CD4-positive, alpha-beta memory T cell (primary cell): ENCODE results near the gene VIT. TPM values are rescaled to one million over a fixed set of nuclear protein-coding genes. Genes with fewer than 3 reads are reported as not detected.

ENCODE experiments used
- CTCF ChIA-PET: fragments of 350-600 bp; sonication (Branson Sonifier 250); formaldehyde crosslinking; loops from one replicate; lab custom pipeline; 2021; ENCODE audit warnings: inconsistent platforms; ENCODE audit not compliant: partially characterized antibody; lab: Charles Lee
- POLR2A ChIA-PET: fragments of 350-600 bp; sonication (Branson Sonifier 250); formaldehyde crosslinking; loops from one replicate; lab custom pipeline; 2021; ENCODE audit not compliant: partially characterized antibody; lab: Charles Lee
- DNase-seq, 5 donors: peaks; one replicate each; pipeline versions ENCODE4 v3.0.0 to v3.0.0-alpha.2; 2020 to 2022; ENCODE audit warnings: mixed read lengths in 1 of 5
- H3K27ac ChIP-seq: one replicate; pipeline ENCODE4 v1.7.0; 2013; ENCODE audit warnings: low read depth, low read length
- H3K27me3 ChIP-seq: 2 replicates; pipeline ENCODE4 v1.7.0; 2013; ENCODE audit warnings: mild to moderate bottlenecking, low read length, moderate library complexity; ENCODE audit not compliant: insufficient read depth
- H3K36me3 ChIP-seq: 2 replicates; pipeline ENCODE4 v1.7.0; 2013; ENCODE audit warnings: mild to moderate bottlenecking, low read length, moderate library complexity; ENCODE audit not compliant: insufficient read depth
- H3K4me1 ChIP-seq: 2 replicates; pipeline ENCODE4 v1.7.0; 2013; ENCODE audit warnings: mild to moderate bottlenecking, low read length, moderate library complexity; ENCODE audit not compliant: insufficient read depth
- H3K4me3 ChIP-seq, 2 donors: one replicate each; pipeline ENCODE4 v1.7.0; 2013; ENCODE audit warnings: low read length in 2 of 2, mild to moderate bottlenecking in 1 of 2
- H3K9me3 ChIP-seq, 2 donors: one replicate each; pipeline ENCODE4 v1.7.0; 2013; ENCODE audit warnings: low read length in 2 of 2, control low read depth in 1 of 2; ENCODE audit not compliant: control insufficient read depth in 1 of 2
- H3K27ac Mint-ChIP-seq, 7 donors: one replicate each; pipeline ENCODE4 v1.8.0; 2020 to 2021; ENCODE audit warnings: mixed read lengths in 7 of 7, mild to moderate bottlenecking in 6 of 7, inconsistent platforms in 3 of 7, moderate library complexity in 3 of 7
- H3K27me3 Mint-ChIP-seq, 2 donors: one replicate each; pipeline ENCODE4 v1.8.0; 2020 to 2021; ENCODE audit warnings: mixed read lengths in 2 of 2
- H3K36me3 Mint-ChIP-seq, 2 donors: one replicate each; pipeline ENCODE4 v1.8.0; 2020 to 2021; ENCODE audit warnings: mixed read lengths in 2 of 2, inconsistent platforms in 1 of 2, mild to moderate bottlenecking in 1 of 2
- H3K4me1 Mint-ChIP-seq, 4 donors: one replicate each; pipeline ENCODE4 v1.8.0; 2020 to 2021; ENCODE audit warnings: mixed read lengths in 4 of 4, mild to moderate bottlenecking in 1 of 4
- H3K4me3 Mint-ChIP-seq, 8 donors: one replicate each; pipeline ENCODE4 v1.8.0; 2020 to 2021; ENCODE audit warnings: mixed read lengths in 8 of 8, mild to moderate bottlenecking in 7 of 8, moderate library complexity in 6 of 8, inconsistent platforms in 3 of 8
- H3K9me3 Mint-ChIP-seq, 8 donors: one replicate each; pipeline ENCODE4 v1.8.0; 2020 to 2021; ENCODE audit warnings: mixed read lengths in 8 of 8, mild to moderate bottlenecking in 5 of 8, inconsistent platforms in 3 of 8, moderate library complexity in 1 of 8
- intact Hi-C: fragments of 100-400 bp; cut with micrococcal nuclease; formaldehyde crosslinking; loops from one replicate; pipeline ENCODE4 v1.15.1; 2023
- polyA plus RNA-seq, 2 donors: library from polyadenylated mRNA; unstranded; fragments of 300-500 nt; fragmentation: Illumina TruSeq; gene quantifications; one replicate each; pipeline ENCODE4 v1.2.3, GENCODE V29; 2021
- total RNA-seq, 2 experiments: library from RNA; stranded (reverse); gene quantifications; one replicate each; pipeline ENCODE4 v1.2.3, GENCODE V29; 2021

The VIT gene
- total and polyA plus RNA-seq, 4 experiments from 2014 or later, result not detected

DNA sequence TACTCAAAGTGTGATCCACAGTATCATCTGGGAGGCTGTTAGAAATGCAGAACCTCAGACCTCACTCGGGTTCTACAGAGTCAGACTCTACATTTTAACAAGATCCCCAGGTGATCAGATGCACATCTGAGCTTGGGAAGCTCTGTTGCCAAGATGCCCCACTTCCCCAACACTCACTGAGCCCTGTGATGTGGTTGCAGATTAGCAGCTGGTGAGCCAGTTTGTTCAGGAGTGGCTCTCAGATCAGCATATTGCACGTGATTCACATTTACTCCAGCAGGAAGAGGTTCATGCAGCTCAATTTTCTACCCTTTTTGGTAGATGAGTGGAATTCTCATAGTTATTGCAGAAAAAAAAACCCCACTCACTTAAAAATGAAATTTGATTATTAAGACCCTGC lies 96.4 kb downstream of the VIT start:
- Mint-ChIP-seq H3K27ac (no peak overlapping the region), H3K9me3 (peaks cover 0 to under 1% (median 0%) of the 10 kb centered on the region in 8 donors), H3K4me3 (no peak overlapping the region), H3K27me3 (peaks cover 14 to 19% of the 10 kb centered on the region in 2 donors), H3K4me1 (peaks cover 0 to 1% (median 0%) of the 10 kb centered on the region in 4 donors), H3K36me3 (no peaks in the 10 kb centered on the region)
- Histone ChIP-seq H3K4me3 (no peak overlapping the region), H3K27me3 (no peaks in the 10 kb centered on the region), H3K9me3 (no peaks in the 10 kb centered on the region), H3K27ac (no peak overlapping the region), H3K36me3 (no peaks in the 10 kb centered on the region), H3K4me1 (no peaks in the 10 kb centered on the region)
- ChIA-PET POLR2A (no interaction called here), CTCF (interaction anchor here (1.0 to 9.7 kb wide), 3 partner anchors 10 to 20 kb away, joined by 3 to 110 read pairs (median 4); no protein-coding TSS in a partner anchor)
- intact Hi-C loops, result no loop called here
- DNase-seq, result no peak

DNA sequence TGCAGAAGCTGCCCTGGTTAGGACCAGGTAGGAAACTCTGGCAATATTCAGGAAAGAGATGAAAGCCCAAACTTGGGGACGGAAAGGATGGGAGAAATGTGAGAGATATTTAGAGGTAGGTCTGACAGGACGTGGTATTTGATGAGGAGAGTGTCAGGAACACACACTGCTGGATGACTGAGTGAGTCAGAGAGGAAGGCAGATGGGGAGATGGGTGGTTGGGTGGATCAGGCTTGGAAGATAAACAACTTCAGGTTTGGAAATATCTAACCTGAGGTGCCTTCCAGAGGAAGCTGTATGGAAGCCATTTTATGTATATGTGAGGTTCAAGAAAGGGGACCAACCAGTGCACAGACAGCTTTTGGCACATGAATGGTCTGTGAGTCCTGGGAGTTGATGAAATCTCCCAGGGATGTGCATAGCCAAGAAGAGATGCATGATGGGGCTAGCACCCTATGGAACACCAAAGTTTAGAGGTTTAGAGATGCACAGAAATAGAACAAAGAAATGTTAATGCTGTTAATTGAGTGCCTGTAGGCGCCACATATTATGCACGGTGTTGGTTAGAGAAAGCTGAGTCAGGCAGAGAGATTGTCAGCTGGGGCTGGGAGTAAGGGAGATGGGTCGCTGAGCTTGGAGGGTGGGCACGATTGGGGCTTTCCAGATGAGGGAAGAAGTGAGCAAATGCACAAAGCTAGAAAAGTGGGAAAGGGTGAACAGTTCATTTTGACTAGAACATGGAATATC lies 101.0 kb downstream of the VIT start:
- H3K4me3 ChIP-seq, result no peak overlapping the region
- no peaks in the 10 kb centered on the region for H3K36me3 ChIP-seq
- POLR2A ChIA-PET, result no interaction called here
- Mint-ChIP-seq H3K36me3 (no peaks in the 10 kb centered on the region), H3K4me3 (no peak overlapping the region), H3K27ac (no peak overlapping the region), H3K4me1 (peaks cover 9 to 12% (median 9%) of the 10 kb centered on the region in 4 donors), H3K9me3 (peaks cover 0 to 3% (median 0%) of the 10 kb centered on the region in 8 donors), H3K27me3 (peaks cover 14 to 24% of the 10 kb centered on the region in 2 donors)
- no peaks in the 10 kb centered on the region for H3K27me3 ChIP-seq
- intact Hi-C loops, result no loop called here
- no peak for DNase-seq
- H3K27ac ChIP-seq, result no peak overlapping the region
- no peaks in the 10 kb centered on the region for H3K9me3 ChIP-seq
- CTCF ChIA-PET, result interaction anchor here (1.5 to 9.7 kb wide), 2 partner anchors 15 to 17 kb away, joined by 5 to 110 read pairs; no protein-coding TSS in a partner anchor
- no peaks in the 10 kb centered on the region for H3K4me1 ChIP-seq

DNA sequence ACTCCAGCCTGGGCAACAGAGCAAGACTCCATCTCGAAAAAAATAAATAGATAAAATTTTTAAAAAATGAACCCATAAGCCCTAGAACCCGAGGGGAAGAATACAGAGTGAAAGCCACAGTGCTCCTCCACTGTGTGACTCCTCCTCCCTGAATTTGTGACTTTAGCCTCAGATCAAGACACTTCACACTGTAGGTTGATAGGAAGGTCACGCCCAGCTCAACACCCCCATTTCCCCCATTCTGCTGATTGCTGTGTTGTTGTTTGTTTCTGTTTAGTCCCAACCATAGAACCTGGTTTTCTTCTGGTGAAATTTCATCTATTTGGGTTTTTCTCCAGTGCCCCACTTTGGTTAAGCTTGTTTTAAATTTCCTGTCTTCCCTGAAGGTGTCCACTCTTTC lies 102.2 kb downstream of the VIT start:
- POLR2A ChIA-PET, result no interaction called here
- H3K4me1 Mint-ChIP-seq, result peaks cover 8 to 12% (median 9%) of the 10 kb centered on the region in 4 donors
- intact Hi-C loops, result no loop called here
- H3K27ac Mint-ChIP-seq, result peak overlapping the region in 1 of 7 donors; percentile 20
- H3K27me3 Mint-ChIP-seq, result peaks cover 14 to 24% of the 10 kb centered on the region in 2 donors
- Histone ChIP-seq H3K4me3 (no peak overlapping the region), H3K27me3 (no peaks in the 10 kb centered on the region), H3K4me1 (no peaks in the 10 kb centered on the region), H3K27ac (no peak overlapping the region), H3K9me3 (no peaks in the 10 kb centered on the region), H3K36me3 (no peaks in the 10 kb centered on the region)
- CTCF ChIA-PET, result interaction anchor here (1.4 to 1.5 kb wide), 2 partner anchors 13 to 17 kb away, joined by 3 to 5 read pairs; no protein-coding TSS in a partner anchor
- H3K36me3 Mint-ChIP-seq, result no peaks in the 10 kb centered on the region
- no peak for DNase-seq
- H3K9me3 Mint-ChIP-seq, result peaks cover 0 to 4% (median 0%) of the 10 kb centered on the region in 8 donors
- H3K4me3 Mint-ChIP-seq, result no peak overlapping the region

DNA sequence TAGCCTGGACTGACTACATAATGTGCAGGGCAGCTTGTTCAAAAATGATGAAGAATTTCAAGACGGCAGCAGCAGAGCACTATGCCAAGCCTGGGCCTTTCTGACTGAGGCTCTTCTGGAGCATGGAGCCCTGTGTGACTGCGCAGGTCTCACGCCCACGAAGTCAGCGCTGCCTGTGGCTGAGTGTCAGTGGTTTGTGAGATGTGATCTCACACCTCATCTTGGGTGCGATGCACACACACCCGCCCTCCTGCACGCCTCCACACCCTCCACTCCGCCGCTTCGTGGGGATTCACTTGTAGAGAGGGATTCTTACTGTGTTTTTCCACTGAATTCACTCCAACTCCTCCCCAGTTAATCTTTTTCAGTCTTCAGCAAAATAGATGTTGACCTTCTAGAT lies 103.9 kb downstream of the VIT start:
- no peak overlapping the region for H3K27ac ChIP-seq
- intact Hi-C loops, result no loop called here
- Mint-ChIP-seq H3K27me3 (peaks cover 14 to 24% of the 10 kb centered on the region in 2 donors), H3K9me3 (peaks cover 0 to 4% (median 0%) of the 10 kb centered on the region in 8 donors), H3K27ac (peak overlapping the region in 2 of 7 donors; percentile 68), H3K4me3 (peak overlapping the region in 3 of 8 donors; percentile 7 to 32 (median 22)), H3K4me1 (peaks cover 8 to 12% (median 9%) of the 10 kb centered on the region in 4 donors), H3K36me3 (no peaks in the 10 kb centered on the region)
- CTCF ChIA-PET, result no interaction called here
- no peak overlapping the region for H3K4me3 ChIP-seq
- H3K9me3 ChIP-seq, result no peaks in the 10 kb centered on the region
- no peaks in the 10 kb centered on the region for H3K4me1 ChIP-seq
- peak in 1 of 5 donors; percentile 9 for DNase-seq
- no peaks in the 10 kb centered on the region for H3K27me3 ChIP-seq
- H3K36me3 ChIP-seq, result no peaks in the 10 kb centered on the region
- POLR2A ChIA-PET, result no interaction called here

DNA sequence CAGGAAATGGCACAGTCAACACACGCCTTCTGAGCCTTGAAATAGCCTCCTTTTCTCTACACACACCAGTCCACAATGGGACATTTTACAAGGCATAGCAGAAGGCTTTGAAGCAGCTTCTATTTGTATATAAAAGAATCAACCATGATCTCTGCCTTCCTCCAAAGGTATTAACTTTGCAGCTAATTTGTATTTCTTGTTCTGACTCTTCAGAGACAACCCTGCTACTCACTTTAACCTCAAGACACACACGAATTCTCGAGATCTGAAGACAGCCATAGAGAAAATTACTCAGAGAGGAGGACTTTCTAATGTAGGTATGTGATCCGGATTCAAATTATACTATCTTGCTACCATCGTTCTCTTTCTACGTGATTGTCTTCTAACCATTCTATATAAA lies 104.6 kb downstream of the VIT start:
- intact Hi-C loops, result no loop called here
- CTCF ChIA-PET, result interaction anchor here (2.0 kb wide), 1 partner anchor 21 kb away, joined by 7 read pairs; no protein-coding TSS in a partner anchor
- no peaks in the 10 kb centered on the region for H3K9me3 ChIP-seq
- DNase-seq, result no peak
- no peak overlapping the region for H3K4me3 Mint-ChIP-seq
- no peaks in the 10 kb centered on the region for H3K36me3 ChIP-seq
- H3K4me1 ChIP-seq, result no peaks in the 10 kb centered on the region
- no peak overlapping the region for H3K27ac ChIP-seq
- H3K4me1 Mint-ChIP-seq, result peaks cover 9 to 12% (median 10%) of the 10 kb centered on the region in 4 donors
- POLR2A ChIA-PET, result no interaction called here
- no peak overlapping the region for H3K4me3 ChIP-seq
- no peaks in the 10 kb centered on the region for H3K27me3 ChIP-seq
- H3K27me3 Mint-ChIP-seq, result peaks cover 13 to 20% of the 10 kb centered on the region in 2 donors
- peaks cover 0 to 4% (median 0%) of the 10 kb centered on the region in 8 donors for H3K9me3 Mint-ChIP-seq
- H3K36me3 Mint-ChIP-seq, result no peaks in the 10 kb centered on the region
- no peak overlapping the region for H3K27ac Mint-ChIP-seq

DNA sequence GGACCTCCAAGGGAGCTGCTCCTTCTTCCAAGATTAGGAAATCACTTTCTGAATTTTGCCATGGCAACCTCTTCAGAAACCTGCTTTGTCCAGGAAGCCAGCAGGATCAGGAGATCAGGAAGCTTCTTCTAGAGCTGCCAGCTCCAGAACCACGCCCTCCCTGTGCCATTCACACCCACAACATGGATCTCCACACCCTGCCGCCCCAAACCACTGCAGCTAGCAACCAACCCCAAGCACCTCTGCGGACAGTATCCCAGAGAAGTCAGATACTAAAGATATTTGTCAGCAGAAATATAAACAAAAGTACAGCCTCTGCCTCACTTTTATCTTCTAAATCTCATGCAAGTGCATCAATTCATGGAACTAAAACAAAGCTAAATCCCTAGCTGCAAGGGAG lies 106.4 kb downstream of the VIT start:
- ChIA-PET POLR2A (no interaction called here), CTCF (interaction anchor here (1.4 to 2.0 kb wide), 2 partner anchors 10 to 23 kb away, joined by 4 to 7 read pairs; no protein-coding TSS in a partner anchor)
- Histone ChIP-seq H3K9me3 (no peaks in the 10 kb centered on the region), H3K27me3 (no peaks in the 10 kb centered on the region), H3K27ac (no peak overlapping the region), H3K4me3 (no peak overlapping the region), H3K4me1 (no peaks in the 10 kb centered on the region), H3K36me3 (no peaks in the 10 kb centered on the region)
- Mint-ChIP-seq H3K27ac (no peak overlapping the region), H3K4me1 (peaks cover 9 to 12% (median 10%) of the 10 kb centered on the region in 4 donors), H3K36me3 (no peaks in the 10 kb centered on the region), H3K9me3 (peaks cover 0 to 4% (median 0%) of the 10 kb centered on the region in 8 donors), H3K4me3 (no peak overlapping the region), H3K27me3 (peaks cover 3 to 11% of the 10 kb centered on the region in 2 donors)
- intact Hi-C loops, result no loop called here
- no peak for DNase-seq

DNA sequence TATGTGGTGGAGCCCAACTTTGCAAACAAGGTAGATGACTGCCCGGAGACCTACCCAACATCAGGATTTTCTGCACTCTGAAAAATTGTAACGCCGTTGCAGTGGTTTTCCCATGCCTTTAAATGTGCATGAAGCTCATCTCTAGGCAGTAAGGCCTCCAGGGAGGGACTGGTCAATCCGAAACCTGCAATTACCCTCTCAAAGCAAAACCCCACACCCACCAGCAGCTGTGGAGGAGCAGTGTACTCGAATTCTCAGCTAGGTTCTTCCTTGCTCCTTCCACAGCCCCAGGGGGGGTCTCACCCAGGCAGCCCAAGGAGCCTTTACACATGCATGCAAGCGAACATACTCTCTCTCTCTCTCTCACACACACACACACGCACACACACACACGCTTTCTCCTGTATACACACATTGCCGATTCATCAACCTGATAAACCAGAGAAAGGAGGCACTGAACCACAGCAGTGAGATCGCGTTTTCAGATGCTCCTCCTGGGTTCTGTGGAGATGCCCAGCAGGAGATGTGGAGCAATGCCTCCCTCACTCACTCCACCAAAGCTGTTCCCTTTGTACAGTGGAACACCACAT lies 109.2 kb downstream of the VIT start:
- Mint-ChIP-seq H3K36me3 (no peaks in the 10 kb centered on the region), H3K4me3 (no peak overlapping the region), H3K27me3 (peaks cover 3 to 5% of the 10 kb centered on the region in 2 donors), H3K4me1 (peaks cover 4 to 6% (median 5%) of the 10 kb centered on the region in 4 donors), H3K9me3 (peaks cover 0 to 4% (median 0%) of the 10 kb centered on the region in 8 donors), H3K27ac (no peak overlapping the region)
- no peak overlapping the region for H3K4me3 ChIP-seq
- no peaks in the 10 kb centered on the region for H3K9me3 ChIP-seq
- no peak overlapping the region for H3K27ac ChIP-seq
- H3K27me3 ChIP-seq, result no peaks in the 10 kb centered on the region
- no peak for DNase-seq
- no peaks in the 10 kb centered on the region for H3K36me3 ChIP-seq
- intact Hi-C loops, result no loop called here
- POLR2A ChIA-PET, result no interaction called here
- CTCF ChIA-PET, result interaction anchor here (1.2 kb wide), 1 partner anchor 25 kb away, joined by 5 read pairs; no protein-coding TSS in a partner anchor
- H3K4me1 ChIP-seq, result no peaks in the 10 kb centered on the region
